NCI-H774 (cell line): Measurements from ENCODE around the gene NEU4.
"Not testable (repeated sequence)": the region's sequence is repeated elsewhere in the genome, so short reads cannot be mapped to it uniquely, and the experiment has no call there.

Experiments used
- DNase-seq: peaks from one replicate; lab custom pipeline; 2025; lab: John Stamatoyannopoulos, UW

Gene NEU4, protein sequence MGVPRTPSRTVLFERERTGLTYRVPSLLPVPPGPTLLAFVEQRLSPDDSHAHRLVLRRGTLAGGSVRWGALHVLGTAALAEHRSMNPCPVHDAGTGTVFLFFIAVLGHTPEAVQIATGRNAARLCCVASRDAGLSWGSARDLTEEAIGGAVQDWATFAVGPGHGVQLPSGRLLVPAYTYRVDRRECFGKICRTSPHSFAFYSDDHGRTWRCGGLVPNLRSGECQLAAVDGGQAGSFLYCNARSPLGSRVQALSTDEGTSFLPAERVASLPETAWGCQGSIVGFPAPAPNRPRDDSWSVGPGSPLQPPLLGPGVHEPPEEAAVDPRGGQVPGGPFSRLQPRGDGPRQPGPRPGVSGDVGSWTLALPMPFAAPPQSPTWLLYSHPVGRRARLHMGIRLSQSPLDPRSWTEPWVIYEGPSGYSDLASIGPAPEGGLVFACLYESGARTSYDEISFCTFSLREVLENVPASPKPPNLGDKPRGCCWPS

DNA sequence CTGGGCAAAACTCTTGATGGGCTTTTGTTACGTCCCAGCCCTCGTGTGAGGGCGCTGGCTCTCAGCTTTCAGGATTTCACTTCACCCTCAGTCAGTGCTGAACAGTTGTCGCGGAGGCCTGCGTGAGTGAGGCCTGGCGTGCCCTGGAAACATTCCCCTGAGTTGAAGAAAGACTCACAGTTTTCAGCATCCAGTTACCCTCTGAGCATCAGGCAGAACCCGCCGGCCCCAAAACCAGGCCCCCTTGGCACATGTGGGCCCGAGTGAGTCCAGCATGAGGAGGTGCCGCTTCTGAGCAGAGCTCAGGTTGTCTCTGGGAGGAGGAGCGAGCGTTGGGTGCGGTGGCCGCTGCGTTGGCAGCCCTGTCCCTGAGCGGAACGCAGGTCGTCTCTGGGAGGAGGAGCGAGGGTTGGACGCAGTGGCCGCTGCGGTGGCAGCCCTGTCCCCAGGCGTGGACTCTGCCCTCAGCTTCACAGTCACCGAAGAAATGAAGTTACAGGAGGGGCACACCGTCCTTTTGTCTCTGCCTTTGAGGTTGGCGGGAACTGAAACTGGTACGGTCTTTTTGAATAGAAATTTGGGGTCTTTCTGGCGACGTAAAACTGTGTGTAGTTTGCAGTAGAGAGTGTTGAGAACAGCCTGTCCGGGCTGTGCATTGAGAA, at the start of gene NEU4:
NEU4 (plus strand) TSS at position 473 of the 662 bp plus-strand sequence. CDS start 5,292 bp downstream, outside the sequence.
- no peak for DNase-seq

DNA sequence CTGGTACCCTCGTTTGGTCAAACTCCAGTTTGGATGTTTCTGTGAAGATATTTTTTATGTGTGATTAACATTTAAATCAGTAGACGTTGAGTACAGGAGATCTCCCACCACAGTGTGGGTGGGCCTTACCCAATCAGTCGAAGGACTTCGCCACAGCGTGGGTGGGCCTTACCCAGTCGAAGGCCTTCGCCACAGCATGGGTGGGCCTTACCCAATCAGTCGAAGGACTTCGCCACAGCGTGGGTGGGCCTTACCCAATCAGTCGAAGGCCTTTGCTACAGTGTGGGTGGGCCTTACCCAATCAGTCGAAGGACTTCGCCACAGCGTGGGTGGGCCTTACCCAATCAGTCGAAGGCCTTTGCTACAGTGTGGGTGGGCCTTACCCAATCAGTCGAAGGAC, 49.1 kb upstream of the NEU4 start:
- DNase-seq: not testable (repeated sequence)

DNA sequence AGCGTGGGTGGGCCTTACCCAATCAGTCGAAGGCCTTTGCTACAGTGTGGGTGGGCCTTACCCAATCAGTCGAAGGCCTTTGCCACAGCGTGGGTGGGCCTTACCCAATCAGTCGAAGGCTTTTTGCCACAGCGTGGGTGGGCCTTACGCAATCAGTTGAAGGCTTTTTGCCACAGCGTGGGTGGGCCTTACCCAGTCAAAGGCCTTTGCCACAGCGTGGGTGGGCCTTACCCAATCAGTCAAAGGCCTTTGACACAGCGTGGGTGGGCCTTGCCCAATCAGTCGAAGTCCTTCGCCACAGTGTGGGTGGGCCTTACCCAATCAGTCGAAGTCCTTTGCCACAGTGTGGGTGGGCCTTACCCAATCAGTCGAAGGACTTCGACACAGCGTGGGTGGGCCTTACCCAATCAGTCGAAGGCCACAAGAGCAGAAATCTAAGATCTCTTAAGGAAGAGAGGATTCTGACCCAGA, 48.7 kb upstream of the NEU4 start:
- no peak for DNase-seq

DNA sequence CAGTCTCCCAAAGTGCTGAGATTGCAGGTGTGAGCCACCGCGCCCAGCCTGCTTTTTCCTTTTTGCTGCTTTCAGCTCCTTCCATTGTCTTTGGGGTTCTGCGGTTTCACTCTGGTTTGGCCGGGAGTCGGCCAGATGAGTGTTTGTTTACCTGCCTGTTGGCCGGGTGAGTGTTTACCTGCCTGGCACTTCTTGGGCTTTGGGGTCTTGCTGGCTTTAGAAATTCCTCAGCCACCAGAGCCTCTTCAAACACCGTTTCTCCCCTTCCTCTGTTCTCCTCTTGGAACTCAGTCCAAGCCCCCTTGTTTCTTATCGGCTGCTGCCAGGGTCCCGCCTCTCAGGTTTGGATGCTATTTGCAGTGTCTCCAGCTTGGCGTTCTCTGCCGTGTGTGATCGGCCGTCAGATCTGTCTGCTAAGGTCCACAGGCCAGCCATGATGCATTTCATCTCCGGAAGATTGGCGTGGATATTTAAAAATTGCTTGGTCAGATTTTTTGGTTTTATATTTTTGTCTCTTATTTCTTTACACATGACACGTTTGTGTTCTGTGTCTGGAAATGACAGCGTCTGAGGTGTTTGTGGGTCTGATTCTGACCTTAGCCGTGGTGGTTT, 46.6 kb upstream of the NEU4 start:
- DNase-seq: peak; percentile 12

DNA sequence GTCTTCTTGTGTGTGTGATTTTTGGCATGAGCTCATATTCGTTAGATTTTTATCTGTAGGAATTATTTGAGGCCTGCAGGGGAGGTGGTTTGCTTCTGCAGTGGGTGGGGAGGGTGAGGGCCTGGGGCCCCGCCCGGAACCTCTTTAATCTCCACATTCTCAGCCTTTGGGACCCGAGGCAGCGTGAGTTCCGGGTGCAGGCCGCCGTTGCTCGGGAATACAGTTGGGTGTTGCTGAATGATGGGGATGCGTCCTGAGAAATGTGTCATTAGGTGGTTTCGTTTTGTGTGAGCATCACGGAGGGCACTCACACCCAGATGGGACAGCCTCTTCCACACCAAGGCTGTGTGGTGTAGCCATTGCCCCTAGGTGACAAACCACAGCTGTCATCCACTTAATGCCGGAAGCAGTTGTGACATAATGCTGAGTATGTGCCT, 46.0 kb upstream of the NEU4 start:
- DNase-seq: no peak

DNA sequence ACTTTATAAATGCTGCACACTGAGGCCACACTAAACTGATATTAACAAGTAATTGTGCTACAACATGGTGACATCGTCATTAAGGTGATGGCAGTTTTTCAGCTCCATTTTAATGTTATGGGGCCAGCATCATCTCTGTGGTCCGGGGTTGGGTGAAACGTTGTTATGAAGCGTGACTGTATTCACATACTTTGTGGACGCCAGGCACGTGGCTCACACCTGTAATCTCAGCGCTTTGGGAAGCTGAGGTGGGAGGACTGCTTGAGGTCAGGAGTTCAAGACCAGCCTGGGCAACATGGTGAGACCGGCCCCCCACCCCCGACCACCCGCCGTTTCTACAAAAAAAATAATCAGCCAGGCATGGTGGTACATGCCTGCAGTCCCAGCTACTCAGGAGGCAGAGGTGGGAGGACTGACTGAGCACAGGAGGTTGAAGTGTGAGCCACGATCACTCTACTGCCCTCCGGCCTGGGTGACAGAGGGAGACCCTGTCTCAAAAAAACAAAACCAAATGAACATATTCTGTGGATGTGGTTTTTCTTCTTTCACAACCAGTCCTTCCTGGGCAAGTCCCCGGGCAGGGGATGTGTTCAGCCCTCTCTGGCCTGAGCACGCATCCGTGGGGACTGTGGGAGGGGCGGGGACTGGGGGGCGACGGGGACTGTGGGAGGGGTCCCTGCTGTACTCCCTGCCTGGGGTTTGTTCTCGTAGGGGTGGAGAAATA, 45.3 kb upstream of the NEU4 start:
- DNase-seq: no peak

DNA sequence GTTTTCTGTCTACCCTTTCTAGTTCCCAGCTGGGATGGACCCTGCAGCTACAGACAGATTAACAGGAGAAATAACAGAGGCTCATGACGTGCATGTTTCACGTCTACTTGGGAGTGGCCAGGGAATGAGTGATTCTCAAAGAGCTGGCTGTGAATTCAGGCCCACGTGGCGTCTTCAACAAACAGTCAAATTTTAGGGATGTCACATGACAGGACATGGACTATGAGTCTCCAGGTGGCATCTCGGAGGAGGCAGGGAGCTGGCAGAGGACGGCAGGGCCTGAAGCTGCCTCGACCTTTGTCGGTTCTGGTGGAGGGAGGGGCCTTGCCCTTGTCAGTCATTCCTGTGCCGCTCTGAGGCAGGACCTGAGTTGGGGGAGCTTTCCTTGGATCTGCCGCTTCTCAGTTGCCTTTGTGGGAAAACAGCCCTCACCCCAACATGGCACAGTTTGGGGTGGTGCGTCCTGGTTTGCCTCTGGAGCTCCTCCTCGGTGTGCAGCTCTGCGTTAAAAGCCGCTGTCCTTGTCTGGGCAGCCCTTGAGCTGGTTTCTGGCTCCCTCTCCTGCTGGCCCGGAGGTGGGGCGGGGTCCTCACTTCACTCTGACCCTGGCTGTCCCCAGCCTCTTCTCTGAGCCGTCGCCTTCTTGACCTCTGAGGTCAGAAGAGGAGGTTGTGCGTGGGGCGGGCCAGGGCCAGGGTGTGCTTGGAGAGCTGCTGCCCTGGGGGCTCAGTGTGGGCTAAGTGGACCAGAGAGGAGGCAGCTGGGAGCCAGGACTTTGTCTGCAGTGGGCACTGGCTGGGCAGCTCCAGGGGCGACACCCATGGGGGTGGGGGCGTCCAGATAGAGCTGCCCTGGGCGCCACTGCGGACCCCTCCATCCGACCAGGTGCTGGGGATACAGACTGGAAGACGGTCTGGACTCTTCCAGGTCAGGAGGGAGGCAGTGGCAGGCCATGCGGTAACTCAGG, 44.4 kb upstream of the NEU4 start:
- no peak for DNase-seq

DNA sequence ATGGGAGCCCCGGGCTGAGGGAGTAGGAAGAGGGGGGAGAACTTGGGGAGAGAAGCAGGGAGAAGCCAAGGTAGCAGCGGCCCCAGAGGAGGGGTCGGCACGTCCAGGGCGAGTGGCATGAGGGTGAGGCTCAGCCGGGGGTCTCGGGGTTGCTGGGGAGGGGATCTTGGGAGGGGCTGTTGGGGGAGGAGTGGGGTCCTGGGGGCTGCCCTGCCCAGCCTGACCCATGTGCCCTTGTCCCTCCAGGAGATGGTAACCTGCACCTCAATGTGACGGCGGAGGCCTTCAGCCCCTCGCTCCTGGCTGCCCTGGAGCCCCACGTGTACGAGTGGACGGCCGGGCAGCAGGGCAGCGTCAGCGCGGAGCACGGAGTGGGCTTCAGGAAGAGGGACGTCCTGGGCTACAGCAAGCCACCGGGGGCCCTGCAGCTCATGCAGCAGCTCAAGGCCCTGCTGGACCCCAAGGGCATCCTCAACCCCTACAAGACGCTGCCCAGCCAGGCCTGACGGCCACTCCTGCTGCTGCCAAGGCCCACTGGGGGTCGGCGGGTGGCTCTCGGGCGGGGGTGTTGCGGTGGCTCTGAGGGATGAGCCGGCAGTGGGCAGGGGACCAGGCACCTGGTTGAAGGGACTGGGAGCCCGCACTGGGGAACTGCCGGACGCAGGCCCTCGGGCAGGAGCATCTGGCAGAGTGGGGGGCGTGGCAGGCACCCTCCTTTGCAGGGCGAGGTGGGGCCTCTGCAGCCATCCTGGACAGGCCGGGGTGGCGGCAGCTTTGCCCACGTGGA, 41.3 kb upstream of the NEU4 start:
- no peak for DNase-seq

DNA sequence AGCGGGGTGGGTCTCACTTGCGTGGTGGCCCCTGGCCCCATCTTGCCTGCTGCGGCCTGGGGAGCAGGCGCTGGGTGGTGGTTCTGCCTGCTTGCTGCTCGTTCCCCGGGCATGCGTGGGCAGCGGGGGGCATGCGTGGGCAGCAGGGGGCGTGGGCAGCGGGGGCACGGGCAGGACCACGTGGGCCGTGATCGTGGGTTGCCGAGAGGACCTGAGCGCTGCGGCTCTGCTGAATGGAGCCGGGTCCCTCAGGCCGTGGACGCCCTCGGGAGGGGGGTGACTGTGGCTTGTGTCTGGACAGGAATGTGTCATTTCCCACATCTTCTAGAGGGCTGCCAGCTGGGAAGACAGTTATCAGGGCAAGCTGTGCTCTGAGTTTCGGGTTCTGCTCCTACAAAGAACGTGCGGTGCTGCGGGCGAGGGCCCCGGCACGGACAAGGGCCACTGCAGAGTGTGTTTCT, 40.7 kb upstream of the NEU4 start:
- no peak for DNase-seq

DNA sequence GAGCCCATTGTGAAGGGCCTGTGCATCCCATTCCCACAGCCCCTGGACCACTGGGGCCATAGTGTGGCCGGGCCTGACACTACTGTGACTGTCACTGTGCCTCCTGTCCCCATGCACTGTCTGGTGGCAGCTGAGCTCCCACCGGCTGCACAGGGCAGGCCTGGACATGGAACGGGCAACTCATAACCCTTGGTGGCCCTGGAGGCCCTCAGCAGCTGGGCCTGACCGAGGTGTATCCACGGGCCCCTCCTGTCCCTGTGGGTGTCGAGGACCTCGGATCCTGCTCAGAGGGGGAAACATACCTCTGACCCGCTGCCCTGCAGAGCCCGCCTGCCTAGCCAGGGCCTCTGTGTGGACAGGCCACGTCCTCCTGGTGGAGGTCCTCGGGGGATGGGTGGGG, 40.1 kb upstream of the NEU4 start:
- no peak for DNase-seq

DNA sequence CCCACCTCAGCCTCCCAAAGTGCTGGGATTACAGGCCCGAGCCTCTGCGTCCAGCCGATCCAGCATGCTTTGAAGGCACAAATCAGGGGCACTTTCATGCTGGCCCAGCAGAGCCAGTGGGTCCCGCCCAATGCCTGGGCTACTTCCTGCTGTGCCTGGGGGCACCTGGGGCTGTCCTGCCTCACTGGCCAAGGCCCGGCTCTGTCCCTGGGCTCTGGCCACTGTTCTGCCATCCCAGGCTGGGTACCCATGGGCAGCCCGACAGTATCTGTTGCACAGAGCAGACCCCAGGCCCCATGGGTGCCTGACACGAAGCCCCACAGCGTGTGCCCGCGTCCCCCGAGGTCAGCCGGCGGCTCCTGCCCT, 39.2 kb upstream of the NEU4 start:
- no peak for DNase-seq

DNA sequence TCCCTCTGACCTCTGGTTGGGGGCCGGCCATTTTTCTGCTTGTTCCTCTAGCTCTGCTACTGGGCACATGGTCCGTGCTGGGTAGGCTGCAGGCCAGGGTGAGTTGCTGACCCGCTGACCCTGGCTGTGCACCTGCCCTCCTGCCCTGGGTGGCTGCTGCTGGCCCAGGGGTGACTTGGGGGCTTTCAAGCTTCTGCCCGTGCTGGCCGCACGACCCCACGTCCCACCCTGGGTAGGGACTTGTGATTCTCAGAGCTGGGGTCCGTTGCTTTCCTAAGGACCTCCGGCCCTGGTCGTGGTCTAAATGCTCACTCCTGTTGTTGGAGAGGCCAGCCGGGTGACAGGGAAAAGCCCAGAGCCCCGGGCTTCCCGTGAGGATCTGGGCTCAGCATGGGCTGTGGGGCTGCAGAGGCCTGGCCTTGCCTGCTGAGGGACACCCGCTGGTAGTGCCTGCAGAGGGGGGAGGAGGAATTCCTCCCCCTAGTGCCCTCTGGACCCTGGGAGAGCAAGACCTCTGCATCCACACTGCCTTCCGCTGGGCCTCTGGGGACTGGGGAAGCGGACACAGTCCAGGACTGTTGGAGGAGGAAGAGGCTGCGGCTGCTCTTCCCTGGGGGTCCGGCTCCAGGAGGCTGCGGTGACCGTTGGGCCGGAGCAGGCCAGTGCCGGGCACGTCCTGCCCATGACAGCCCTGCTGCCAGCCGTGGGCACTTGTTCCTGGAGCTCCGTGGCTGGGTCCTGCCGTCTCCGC, 38.6 kb upstream of the NEU4 start:
- no peak for DNase-seq

DNA sequence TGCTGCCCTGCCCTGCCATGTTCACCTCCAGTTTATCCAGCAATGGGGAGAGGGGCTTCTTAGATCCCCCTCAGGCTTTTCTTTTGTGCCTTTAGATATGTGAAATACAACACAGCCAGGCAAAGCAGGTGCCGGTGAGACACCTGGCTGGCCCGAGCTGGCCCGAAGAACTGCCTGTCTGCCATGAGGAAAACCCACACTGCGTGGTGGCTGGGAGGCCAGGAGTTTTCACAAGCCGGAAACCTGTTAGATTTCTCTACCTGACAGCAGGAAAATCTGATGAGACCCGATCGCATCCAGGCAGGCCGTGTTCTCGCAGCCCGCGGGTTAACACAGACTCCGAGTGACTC, 38.1 kb upstream of the NEU4 start:
- DNase-seq: no peak

DNA sequence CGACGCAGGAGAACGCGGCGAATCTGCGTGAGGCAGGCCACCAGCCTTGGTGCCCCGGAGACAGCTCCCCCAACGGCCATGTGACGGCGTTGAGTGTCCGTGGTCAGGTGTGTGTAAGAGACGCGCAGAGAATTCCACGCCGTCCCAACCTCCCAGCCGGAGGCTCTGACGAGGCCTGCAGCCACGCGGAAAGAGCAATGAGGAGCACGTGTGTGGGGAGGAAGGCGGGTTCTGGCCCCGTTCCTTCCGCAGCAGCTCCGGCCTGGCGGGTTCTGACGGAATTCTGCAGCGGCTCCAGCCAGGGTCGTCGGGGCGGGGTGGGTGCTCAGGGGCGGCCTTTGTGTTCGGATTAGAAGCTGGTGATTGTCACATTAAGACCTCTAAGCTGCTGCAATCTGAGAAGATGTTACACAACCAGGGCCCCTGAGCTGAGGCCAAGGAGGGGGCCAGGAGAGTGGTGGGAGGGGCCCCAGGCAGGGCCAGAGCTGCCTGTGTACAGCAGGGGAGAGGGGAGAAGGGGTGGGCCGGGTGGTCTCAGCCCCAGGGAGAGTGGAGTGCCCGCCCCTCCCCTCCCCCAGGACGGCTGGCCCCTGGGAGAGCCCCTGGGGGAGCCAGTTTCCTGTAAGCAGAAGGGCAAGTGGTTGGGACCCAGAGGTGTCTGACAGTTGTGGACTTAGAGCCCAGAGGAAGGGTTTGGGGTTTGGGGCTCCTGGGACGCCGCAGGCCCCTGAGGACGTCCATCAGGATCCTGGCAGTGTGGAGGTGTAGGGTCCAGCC, 37.5 kb upstream of the NEU4 start:
- no peak for DNase-seq

DNA sequence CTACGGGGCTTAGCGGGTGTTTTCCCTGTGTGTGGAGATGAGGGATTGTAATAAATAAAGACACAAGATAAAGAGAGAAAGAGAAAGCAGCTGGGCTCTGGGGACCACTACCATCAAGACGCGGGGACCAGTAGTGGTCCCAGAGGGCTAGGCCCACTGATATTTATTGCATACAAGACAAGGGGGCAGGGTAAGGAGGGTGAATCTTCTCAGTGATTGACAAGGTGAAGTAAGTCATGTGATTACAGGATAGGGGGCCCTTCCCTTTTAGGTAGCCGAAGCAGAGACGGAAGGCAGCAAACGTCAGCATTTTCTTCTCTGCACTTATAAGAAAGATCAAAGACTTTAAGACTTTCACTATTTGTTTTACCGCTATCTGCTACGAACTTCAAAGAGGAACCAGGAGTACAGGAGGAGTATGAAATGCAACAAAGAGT, 36.9 kb upstream of the NEU4 start:
- no peak for DNase-seq

DNA sequence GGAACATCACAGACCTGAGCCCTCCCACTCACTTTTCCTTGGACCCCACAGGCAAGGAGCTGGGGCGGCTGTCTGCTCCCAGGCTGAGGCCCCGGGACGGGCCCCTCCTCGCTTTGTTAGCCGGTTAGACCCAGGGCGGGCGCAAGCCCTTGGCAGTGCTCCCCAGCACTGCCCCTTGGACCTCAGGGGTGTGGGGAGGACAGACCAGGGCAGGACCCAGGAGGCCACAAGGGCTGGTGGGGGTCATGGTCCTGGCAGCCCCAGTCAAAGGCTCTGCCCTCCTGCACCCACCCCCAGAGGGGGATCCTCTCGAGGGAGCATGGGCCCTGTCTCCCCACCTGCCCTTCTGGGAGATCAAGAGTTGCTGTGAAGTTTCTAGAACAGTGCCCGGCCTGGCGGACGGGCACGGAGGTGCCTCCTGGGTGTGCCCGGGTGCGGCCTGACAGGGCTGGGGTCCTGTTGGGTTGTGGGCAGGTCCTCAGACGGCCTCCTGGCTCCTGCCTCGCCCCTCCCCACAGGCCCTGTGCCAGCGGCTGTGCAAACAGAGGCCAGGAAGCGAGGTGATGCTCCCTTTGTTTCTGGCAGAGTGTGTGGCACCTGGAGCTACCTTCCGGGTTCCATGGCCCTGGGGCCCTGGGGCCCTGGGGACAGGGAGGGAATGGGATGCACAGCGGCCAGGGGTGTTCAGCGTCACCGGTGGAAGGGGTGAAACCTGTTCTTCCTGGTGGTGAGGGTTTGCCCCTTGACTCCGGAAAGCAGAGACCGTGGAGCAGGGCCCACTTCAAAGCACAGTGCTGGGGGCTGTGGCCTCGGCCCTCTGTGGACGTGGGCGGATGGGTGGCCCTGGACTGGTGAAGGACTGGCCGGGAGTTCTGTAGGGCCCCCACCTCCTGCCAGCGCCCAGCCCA, 35.2 kb upstream of the NEU4 start:
- DNase-seq: peak; percentile 68

DNA sequence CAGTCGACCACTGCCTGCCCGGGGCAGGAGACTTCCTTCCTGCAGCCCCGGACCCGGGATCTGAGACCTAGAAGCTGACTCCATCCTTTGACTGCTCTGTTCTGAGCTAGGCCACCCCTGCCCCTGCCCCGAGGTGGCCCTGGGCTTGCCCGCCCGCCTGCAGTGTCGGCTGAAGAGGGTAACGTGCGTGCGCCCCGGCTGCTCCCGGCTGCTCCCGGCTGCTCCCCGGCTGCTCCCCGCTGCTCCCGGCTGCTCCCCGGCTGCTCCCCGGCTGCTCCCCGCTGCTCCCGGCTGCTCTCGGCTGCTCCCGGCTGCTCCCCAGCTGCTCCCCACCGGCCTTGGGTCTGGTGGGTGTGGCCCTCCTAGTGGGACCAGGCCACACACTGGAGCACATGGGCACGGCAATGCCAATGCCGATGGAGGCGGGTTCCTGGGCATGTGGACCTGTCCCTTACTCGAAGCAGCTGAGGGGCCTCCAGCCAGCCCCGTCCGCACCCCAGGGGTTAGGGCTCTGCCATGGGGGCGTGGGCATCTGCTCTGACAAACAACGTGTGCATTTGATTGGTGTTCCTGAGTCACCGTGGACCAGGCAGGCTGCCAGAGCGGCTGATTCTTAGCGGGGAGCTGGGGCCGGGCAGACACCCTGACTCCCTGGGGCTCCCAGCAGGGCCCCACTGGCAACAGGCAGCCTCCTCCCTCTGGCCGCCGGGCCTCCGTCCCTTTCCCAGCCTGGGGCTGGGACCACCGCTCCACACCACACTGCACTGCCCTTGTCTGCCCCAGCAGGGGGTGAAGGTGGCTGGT, 34.4 kb upstream of the NEU4 start:
- DNase-seq: peak; percentile 21
